D341Med (cell line): ENCODE data around the gene INPP5E.

Source experiments
- DNase-seq: peaks from one replicate; pipeline ENCODE4 v3.0.0; 2012; ENCODE audit warnings: low spot score

Gene INPP5E

DNA sequence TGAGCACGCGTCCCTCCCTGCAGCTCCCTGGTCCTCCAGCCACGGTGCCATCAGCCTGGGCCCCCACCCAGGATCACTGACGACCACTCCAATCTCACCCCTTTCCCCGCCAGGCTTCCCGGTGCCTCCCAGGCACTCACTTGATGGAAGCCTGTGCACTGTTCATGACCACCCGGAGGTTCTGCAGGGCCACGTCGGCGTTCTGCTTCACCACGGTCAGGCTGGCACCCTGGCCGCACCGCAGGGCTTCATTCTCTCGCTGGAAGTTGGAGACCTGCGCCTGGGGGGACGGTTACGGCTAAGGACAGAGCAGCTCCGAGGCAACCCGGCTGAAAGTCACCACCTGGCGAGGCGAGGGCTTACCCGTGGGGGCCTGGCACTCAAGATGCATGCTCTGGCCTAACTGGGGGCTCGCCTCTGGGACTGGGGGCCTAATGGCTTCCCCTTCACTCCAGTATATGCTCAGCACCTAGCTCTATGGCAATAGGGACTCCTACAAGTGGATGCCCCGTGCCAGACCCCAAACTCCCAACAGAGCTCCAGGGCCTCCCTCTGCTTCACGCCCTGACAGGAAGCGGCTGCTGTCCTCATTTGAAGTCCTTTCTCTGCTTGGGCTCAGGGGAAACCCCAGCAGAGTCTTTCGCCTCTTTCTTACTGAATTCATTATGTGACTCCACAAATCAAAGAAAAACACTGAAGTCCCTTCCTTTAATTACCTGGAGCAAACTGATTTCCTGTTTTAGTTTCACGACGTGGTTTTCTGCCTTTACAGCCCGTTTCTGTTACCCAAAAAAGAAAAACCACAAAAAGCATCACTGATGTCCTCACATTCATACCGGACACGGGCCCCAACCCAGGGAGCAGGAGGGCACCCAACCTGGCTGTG, 35.5 kb downstream of the INPP5E start:
- DNase-seq, result no peak

GRCh38 chr9:136403538-136403914, 36.1 kb downstream of the INPP5E start:
- no peak for DNase-seq

DNA sequence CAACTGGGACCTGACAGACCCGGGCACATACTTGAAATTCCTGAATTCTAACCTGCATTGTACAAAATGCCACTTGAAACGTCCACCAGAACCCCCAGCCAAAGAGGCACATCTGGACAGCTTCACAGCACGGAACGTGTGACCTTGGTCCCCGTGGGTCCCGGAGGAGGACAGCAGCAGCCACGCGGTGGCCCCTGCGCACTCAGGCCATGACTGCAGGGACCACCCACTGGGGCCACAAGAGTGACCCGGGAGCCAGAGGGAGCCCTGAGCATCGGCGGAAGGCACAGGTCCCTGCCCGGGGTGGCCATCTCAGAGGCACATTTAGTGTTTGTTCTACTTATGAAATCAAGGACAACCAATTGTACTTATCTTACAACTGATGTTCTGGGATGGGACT, 37.6 kb downstream of the INPP5E start:
- DNase-seq, result no peak

DNA sequence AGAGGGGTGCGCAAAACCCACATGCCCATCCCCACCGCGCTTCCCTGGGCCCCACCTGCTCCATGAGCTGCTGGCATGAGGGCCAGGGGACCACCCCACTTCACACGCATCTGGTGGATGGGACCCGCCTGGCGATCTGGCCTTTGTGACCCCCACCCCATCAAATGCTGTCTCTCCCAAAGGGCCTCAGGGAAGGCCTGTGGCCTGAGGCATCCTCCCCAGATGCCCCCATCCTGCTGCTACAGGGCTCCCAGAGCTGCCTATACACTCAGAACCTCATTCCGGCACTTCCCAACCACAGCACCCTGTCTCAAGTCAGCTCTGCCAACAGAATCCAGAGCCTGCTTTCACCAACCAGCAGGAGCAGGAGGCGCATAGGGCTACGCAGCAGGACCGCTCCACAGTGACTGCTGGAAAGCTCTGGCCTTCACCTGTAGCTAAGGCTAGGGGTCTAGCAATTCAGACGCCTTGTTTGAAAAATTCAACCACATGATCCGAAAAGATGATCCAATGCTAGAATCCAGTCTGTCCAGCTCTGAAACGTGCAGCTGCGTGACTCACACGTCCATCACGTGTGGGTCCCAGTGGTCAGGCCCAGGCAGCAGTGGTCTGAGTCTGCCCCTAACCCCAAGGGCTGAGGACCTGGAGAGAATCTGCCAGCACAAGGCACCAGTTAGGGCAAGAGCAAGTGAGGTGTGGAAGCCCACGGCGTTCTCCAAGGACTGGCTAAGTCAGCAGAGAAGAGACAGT, 38.3 kb downstream of the INPP5E start:
- DNase-seq, result no peak

DNA sequence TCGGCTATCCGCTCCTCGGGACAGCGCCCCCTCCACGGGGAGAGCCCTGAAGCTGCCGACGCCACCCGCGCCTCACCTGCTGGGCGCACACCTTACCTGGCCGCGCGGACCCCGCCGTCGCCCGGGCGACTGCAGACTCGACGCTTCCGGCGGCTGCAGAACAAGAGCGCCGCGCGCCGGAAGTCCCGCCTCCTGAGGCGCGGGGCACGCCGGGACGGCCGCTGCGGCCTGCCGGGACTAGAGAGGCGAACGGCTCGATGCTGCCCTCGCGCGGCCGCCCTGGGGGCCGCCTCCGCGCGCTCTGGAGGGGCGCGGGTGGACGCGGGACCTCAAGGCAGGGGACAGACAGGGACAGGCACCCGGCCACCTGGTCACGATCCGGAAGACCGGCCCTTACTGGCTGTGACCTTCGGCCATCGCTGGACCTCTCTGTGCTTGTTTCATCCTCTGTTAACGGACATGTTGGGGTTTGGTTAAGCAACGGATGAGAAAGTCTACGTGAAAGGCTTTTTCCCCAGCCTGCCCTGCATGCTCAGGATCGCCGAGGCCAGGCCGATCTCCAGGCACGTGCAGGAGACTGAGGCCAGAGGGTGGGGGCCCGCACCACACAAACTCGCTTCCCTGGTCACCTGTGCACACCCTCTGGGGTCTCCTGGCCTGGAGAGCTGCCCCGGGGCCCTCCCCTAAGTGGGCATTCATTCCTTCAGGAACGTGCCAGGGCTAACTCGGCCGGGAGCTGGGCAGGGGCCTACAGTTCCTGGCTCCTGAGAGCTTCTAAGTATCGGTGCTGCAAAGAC, 39.4 kb downstream of the INPP5E start, which contains the start of gene SNAPC4:
Gene SNAPC4 (minus strand): TSS at position 133 of the 797 bp plus-strand sequence. CDS start 1,742 bp downstream, outside the sequence.
- peak; percentile 99 for DNase-seq

GRCh38 chr9:136399176-136400037, 40.2 kb downstream of the INPP5E start:
- DNase-seq, result peak; percentile 66

DNA sequence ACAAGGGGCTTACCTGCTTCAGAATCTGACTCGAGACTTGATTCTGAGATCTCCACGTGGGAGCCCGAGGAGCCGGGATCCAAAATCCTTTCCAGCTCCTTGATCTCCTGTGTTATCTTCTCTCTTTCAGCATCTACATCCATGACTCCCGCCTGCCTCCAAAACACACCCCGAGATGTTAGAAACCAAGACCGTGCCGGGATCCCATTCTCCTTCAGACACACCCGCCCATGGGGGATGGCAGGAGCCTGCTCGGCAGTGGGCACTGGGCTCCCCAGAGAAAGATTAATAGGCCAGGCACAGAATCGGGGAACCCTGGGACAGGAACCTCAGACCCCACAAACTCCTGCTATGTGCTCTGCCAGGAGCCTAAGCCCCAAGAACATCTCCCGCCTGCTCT, 41.4 kb downstream of the INPP5E start:
- no peak for DNase-seq

GRCh38 chr9:136397643-136398042, 42.0 kb downstream of the INPP5E start:
- DNase-seq, result no peak

DNA sequence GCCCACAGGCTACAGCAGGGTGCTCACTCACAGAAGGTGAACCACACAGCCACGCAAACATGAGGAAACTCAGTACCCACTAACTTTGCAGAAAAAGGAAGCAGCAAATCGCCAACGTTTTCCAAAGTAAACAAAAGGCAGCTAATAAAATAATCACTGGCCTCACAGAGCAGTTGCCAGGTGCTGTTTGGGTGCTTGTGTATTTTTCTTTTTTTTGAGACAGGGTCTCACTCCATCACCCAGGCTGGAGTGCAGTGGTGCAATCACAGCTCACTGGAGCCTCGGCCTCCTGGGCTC, 43.5 kb downstream of the INPP5E start:
- DNase-seq, result no peak

DNA sequence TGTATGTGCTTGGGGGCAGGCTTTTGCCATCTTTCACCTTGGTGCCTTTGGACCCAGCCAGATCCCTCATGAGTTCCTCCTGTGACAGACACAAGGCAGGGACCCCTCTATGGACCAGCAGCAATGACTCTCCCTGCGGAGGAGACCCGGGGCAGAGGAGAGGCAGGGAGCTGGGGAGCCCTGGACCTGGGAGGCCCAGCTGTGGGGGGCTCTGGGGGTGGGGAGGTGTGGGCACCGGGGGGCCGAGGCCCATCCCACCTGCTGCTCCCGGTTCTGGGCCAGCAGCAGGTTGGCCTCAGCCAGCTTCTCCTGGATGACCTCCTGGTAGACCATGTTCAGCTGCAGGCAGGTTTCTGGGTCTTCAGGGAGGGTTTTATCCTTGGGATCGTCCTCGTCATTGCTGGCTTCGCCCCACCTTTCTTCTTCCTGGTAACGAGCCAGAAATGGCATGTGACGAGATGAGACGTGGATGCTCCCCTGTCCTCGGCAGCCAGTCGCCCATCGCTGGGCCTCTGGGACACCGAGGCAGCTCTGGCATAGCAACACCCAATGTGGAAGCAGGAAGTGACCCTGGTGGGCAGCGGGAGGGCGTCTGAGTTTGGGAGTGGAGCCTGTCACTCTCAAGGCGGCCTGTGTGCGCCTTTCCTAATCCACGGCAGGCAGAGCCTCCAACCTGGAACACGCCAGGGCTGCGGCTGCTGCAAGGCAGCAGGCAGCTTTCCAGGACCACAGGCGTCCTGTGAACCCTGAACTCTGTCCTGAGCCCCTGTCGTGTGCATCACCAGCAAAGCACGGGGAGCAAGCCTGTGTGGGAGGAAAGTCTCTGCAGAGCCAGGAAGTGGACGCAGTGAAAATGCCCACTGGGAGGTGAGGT, 44.1 kb downstream of the INPP5E start:
- no peak for DNase-seq

DNA sequence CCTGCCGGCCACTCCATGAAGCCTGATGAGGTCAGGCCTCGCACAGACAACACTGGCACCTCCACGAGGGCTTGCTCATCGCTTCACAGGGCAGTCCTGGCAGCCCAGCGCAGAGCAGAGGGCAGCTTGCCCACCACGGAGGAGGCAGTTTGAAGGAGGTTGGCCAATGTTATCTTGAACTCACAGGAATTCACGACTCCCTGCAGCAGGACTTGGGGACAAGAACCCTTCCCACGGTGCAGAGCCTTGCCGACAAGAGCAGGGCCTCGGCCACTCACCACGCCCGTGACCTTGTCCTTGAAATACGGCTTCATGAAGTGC, 44.7 kb downstream of the INPP5E start:
- no peak for DNase-seq

GRCh38 chr9:136394312-136395019, 45.2 kb downstream of the INPP5E start:
- DNase-seq, result no peak

- no peak for DNase-seq
Measured at GRCh38 chr9:136393531-136393930, 46.1 kb downstream of the INPP5E start.

DNA sequence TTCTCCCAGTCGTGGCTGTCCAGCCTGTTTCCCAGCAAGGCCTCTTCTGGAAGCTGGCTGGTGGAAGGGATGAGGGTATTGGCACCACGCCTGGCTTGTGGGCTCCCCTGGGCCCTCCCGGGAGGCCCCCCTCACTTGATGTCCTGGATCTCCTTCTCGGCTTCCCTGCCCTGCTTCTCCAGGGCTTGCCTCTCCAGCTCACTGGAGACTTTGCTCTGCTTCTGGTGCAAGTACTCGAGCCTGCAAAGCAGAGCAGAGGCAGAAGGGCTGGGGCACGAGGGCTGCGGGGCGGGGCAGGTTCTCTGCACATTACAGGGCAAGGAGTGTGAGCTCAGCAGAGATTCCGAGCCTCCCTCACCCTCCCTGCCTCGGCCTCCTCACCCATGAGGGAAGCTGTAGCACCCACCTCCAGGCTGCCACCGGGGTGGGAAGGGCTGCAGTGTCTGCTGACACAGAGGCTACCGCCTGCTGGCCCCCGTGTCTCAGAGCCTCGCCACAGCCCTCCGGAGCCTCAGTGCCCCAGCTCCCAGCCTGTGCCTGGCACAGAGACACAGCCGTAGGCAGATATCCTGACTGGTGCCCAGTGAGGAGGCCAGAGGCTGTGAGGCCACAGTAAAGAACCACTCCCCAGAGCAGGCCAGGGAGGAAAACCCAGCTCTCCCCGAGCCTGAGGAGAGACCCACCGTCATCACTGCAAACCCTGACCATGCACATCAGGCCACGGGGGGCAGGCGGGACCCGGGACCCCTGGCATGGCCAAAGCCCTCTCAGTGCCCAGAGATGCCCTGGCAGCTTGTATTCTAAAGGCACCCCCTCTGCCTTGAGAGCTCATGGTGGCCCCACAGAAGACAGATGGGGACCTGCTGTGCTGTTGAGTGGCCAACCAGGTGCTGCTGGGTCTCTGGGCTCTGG, 46.9 kb downstream of the INPP5E start:
- no peak for DNase-seq

- DNase-seq, result no peak
Measured at GRCh38 chr9:136391737-136392537, 47.7 kb downstream of the INPP5E start.

GRCh38 chr9:136389396-136389795, 50.2 kb downstream of the INPP5E start:
- no peak for DNase-seq

DNA sequence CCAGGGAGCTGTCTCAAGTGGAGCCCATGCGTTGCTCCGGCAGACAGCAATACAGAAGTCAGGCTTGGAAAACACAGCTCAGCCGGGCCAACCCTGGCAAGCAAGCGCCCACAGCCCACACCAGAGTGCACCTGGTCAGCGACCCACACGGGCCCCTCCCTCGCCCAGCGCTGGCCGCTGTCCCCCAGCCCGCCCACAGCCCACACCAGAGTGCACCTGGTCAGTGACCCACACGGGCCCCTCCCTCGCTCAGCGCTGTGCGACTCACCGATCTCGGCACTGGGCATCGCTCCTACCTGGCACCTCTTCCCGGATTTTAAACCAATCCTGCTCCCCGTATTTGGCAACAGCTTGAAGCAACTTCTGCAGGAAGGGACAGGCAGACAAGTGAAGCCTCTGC, 52.4 kb downstream of the INPP5E start:
- no peak for DNase-seq

- DNase-seq, result no peak
Measured at GRCh38 chr9:136386018-136386417, 53.6 kb downstream of the INPP5E start.
